KOPT-K1 (cell line): ENCODE data around the gene PCDHGA1.

Experiments used
- H3K27ac ChIP-seq: fragments of 200-600 bp; sonication (generic); 2 replicates; pipeline ENCODE4 v1.5.1; 2016; ENCODE audit warnings: antibody characterized with exemption, mild to moderate bottlenecking, low read depth, low read length; ENCODE audit not compliant: poor library complexity, severe bottlenecking
- H3K36me3 ChIP-seq: fragments of 200-600 bp; sonication (generic); 2 replicates; pipeline ENCODE4 v1.5.1; 2017; ENCODE audit warnings: antibody characterized with exemption, mild to moderate bottlenecking, low read length, moderate library complexity; ENCODE audit not compliant: insufficient read depth
- H3K9me3 ChIP-seq: fragments of 200-600 bp; sonication (generic); 2 replicates; pipeline ENCODE4 v1.5.1; 2017; ENCODE audit warnings: antibody characterized with exemption, low read length, mild to moderate bottlenecking; ENCODE audit not compliant: insufficient read depth, poor library complexity, severe bottlenecking

PCDHGA1 gene

DNA sequence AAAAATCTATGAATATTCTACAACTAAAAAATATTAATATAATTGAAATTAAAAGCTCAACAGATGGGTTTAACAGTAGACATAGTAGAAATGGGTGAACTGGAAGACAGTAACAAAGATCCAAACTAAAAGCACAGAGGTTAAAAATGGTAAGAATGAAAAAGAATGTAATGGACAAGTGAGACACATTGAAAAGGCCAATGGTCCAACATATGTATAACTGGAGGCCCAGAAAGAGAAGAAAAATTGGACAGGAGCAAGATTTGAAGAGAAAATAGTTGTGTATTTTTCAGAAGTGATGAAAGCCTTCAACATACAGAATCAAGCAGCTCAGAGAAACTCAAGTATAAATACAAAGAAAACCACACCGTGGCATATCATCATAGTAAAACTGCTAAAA, 217.2 kb downstream of the PCDHGA1 start:
- Histone ChIP-seq H3K36me3 (peaks cover 98% of the 10 kb centered on the region), H3K27ac (no peak overlapping the region), H3K9me3 (peaks cover 24% of the 10 kb centered on the region)

DNA sequence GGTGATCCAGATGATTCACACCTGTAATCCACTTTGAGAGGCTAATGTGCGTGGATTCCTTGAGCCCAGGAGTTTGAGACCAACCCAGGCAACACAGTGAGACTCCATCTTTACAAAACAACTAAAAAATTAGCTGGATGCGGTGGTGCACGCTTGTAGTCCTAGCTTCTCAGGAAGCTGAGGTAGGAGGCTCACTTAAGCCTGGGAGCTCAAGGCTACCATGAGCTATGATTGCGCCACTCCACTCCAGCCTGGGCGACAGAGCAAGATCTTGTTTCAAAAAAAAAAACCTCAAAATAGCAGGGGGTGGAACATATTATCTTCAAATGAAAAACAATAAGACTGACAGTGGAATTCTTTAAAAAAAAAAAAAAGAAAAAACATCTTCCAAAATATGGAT, 217.6 kb downstream of the PCDHGA1 start:
- Histone ChIP-seq H3K36me3 (peaks cover 98% of the 10 kb centered on the region), H3K9me3 (peaks cover 24% of the 10 kb centered on the region), H3K27ac (no peak overlapping the region)

DNA sequence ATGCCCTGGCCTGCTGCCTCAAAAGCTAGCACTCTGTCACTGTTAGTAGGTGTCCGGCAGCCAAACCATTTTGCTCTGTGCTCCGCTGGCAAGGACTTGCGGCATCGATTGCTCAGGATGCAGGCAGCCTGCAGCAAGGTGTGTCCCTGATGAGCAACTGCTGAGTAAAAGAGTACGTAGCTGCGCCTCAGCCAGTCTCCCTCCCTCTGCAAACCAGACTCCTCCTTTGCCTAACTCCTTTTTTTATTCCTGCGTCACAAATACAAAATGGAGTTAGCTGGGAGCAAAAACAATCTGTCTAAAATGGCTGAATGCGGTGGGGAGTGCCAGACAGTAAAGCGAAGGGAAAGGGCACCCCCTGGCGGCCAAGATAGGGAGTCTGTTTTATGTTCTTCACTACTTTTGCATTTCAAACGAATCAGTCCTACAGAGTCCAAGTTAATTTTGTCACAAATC, 227.4 kb downstream of the PCDHGA1 start:
- Histone ChIP-seq H3K9me3 (no peaks in the 10 kb centered on the region), H3K36me3 (peaks cover 91% of the 10 kb centered on the region), H3K27ac (peak overlapping the region; percentile 37)

DNA sequence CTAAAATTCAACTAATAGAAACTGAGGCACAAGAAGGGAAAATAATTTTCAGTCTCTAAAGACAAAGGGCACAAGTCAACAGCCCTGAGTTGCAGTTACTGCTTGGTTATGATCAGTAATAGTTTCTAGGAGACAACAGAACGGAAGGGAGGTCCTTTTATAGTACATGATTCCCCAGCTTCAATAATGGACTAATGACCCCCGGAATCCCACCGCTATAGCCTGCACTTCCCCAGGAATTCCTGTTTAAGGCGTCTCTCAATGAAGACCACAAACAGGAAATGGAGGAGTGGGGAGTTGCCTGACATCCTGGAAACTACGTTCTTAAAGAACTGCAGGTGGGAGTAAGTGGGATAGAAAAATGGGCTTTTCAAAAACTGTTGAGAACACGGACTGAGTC, 227.8 kb downstream of the PCDHGA1 start:
- H3K9me3 ChIP-seq = no peaks in the 10 kb centered on the region
- peaks cover 91% of the 10 kb centered on the region for H3K36me3 ChIP-seq
- H3K27ac ChIP-seq = peak overlapping the region; percentile 37

DNA sequence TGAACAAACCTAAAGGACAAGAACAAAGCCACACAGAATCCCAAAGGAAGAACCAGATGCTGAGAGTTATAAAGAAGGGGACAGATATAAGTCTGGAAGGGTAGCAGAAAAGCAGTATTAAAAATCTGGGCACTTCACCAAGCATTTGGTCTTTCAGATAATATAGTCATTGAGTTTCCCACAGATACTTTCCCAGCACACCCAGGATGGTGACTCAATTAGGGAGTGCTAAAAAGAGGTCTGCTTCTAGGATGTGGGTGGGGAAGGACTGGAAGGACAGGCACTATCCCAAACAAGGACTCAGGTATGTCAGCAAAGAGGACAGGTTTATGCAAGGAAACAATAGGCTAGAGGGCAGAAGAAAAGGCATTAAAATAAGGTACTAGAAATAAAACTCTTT, 229.1 kb downstream of the PCDHGA1 start:
- Histone ChIP-seq H3K9me3 (no peaks in the 10 kb centered on the region), H3K36me3 (peaks cover 100% of the 10 kb centered on the region), H3K27ac (no peak overlapping the region)

DNA sequence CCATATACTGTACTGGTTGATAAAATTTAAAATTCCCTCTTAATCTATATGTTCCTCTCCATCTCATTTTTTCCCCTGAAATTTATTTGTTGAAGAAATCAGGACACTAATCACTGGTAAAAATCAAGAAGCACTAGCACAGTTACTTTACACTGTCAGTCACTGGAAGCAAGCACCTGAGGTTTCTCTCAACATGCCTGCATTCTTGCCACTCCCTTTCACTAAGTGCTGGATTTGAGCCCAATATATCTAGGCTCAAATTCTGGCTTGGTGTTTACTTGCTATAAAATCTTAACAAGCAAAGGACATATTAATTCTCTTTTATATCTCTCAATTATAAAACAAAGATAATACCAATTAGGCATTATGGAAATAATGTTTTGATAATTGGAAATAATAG, 229.8 kb downstream of the PCDHGA1 start:
- Histone ChIP-seq H3K27ac (no peak overlapping the region), H3K36me3 (peaks cover 100% of the 10 kb centered on the region), H3K9me3 (no peaks in the 10 kb centered on the region)

DNA sequence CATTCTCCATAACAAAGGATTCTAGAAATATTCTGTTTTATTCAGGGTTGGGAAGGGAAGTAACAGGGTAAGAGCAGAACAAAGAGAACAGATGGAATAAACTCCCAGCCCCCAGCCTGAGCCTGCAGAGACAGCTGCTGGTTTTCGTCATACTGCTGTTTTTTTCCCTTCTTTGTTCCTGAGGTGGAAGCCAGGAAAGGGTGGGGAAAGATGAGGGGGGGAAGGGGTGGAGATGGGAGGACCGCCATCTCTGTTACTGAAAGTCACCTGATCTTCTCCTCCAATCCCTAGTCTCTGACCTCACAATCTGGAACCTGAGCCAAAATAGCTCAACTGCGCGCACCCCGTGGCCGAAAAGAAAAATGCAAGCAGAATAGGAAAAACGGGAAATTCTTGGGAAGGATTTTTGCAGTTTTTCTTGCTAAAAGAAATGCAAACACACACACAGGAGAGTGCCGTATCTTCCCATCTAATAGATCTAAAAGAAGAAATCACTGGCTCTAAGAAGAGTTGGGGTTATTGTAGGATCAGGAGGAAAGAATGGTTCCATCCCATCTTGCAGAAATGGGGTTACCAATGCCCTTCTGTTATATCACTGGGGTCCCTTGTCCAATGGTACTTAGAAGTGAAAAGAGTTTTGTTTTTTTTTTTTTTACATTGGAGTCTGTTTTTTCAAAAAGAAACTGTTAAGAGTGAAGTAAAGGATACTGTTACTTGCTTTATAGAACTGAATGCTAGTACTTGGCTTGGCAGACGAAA, 230.6 kb downstream of the PCDHGA1 start:
- no peak overlapping the region for H3K27ac ChIP-seq

More for the DNA sequence above, 230.6 kb downstream of the PCDHGA1 start:
- no peaks in the 10 kb centered on the region for H3K9me3 ChIP-seq
- peaks cover 100% of the 10 kb centered on the region for H3K36me3 ChIP-seq
